ENCODE measurements around the gene ANKRD1. TPM values are rescaled to one million over a fixed set of nuclear protein-coding genes. Genes with fewer than 3 reads are reported as not detected.

The ANKRD1 gene
- total and polyA plus RNA-seq, 2 of the 8 experiments (the other 6 are each of a cell fraction or from before 2014, with no cell fraction given): 0.03 TPM; not detected in 1

GRCh38 chr10:90862908-90863514 lies 57.9 kb downstream of the ANKRD1 start:
- no peak overlapping the region for H3K4me3 ChIP-seq (ENCODE audit: extremely low read depth in 1 of 4, insufficient read depth in 2 of 4, low read depth in 3 of 4, low read length in 4 of 4)
- H2BK15ac ChIP-seq (ENCODE audit: low read length): no peak overlapping the region
- FAIRE-seq (peak; percentile 73), DNase-seq (ENCODE audit: low read depth in 1 of 2, low spot score in 2 of 2) (no peak)
- no peak overlapping the region for H3K23ac ChIP-seq (ENCODE audit: insufficient read length)
- H4K8ac ChIP-seq (ENCODE audit: extremely low read depth, insufficient read depth, low read length): no peak overlapping the region
- H2AK5ac ChIP-seq (ENCODE audit: low read depth, low read length): no peak overlapping the region
- ChIA-PET CTCF (ENCODE audit: partially characterized antibody) (interaction anchor here (0.8 to 6.1 kb wide), 19 partner anchors 9 to 1067 kb away, joined by 3 to 79 read pairs (median 4); partner anchors contain the start of gene RPP30), POLR2A (ENCODE audit: partially characterized antibody) (interaction anchor here (0.8 kb wide), 1 partner anchor 9 kb away, joined by 3 read pairs; the partner anchor contains the start of gene RPP30)
- H3K4ac ChIP-seq (replicated peaks; ENCODE audit: insufficient read length, low read depth, low read length): no peak overlapping the region
- H3K4me2 ChIP-seq (ENCODE audit: insufficient read depth in 1 of 2, low read depth in 2 of 2, low read length in 2 of 2): no peak overlapping the region
- no peaks in the 10 kb centered on the region for H3K79me2 ChIP-seq (ENCODE audit: control insufficient read depth in 1 of 2, insufficient read depth in 2 of 2, low read length in 2 of 2)
- H2BK20ac ChIP-seq (ENCODE audit: low read length): no peak overlapping the region
- H3K27me3 ChIP-seq (replicated peaks in 1 of 4; ENCODE audit: control insufficient read depth in 3 of 4, extremely low read depth in 1 of 4, insufficient read depth in 3 of 4, low read length in 3 of 4): no peaks in the 10 kb centered on the region
- H3K18ac ChIP-seq (ENCODE audit: extremely low read depth, low read length): no peak overlapping the region
- H4K5ac ChIP-seq (ENCODE audit: insufficient read length, low read depth, low read length): no peak overlapping the region
- H3K14ac ChIP-seq (ENCODE audit: insufficient read length): no peak overlapping the region
- 60% methylated on average over 2 of the region's 2 CpGs; no CpG with 5 or more reads in 1 of the 2 experiments for WGBS, 2 experiments (ENCODE audit: extremely low coverage in 1 of 2, insufficient coverage in 1 of 2, insufficient read length in 1 of 2, insufficient replicate concordance in 2 of 2, low coverage in 1 of 2, low lambda C conversion rate in 2 of 2, missing lambda C conversion rate in 1 of 2)
- H3K27ac ChIP-seq (ENCODE audit: low read depth, low read length): no peak overlapping the region
- no peak overlapping the region for H2AFZ ChIP-seq (ENCODE audit: low read length)
- no peaks in the 10 kb centered on the region for H3K23me2 ChIP-seq (ENCODE audit: low read depth, low read length)
- H4K91ac ChIP-seq (replicated peaks; ENCODE audit: insufficient read length, low read length): no peak overlapping the region
- H4K20me1 ChIP-seq (replicated peaks in 1 of 2; ENCODE audit: control insufficient read depth in 1 of 2, insufficient read depth in 2 of 2, low read length in 2 of 2): no peaks in the 10 kb centered on the region
- H2BK5ac ChIP-seq (ENCODE audit: low read depth, low read length): no peak overlapping the region
- no peaks in the 10 kb centered on the region for H3K79me1 ChIP-seq (ENCODE audit: low read depth, low read length)
- H3K9ac ChIP-seq (replicated peaks in 1 of 4; ENCODE audit: extremely low read depth in 1 of 4, low read depth in 3 of 4, low read length in 3 of 4): no peak overlapping the region
- H3K9me3 ChIP-seq (ENCODE audit: insufficient read depth in 2 of 2, low read depth in 1 of 2, low read length in 1 of 2): no peaks in the 10 kb centered on the region
- H3K56ac ChIP-seq (replicated peaks; ENCODE audit: insufficient read length, low read depth, low read length): no peak overlapping the region
- no peaks in the 10 kb centered on the region for H3K36me3 ChIP-seq (ENCODE audit: control insufficient read depth in 2 of 4, insufficient read depth in 4 of 4, low read length in 3 of 4)
- H3K4me1 ChIP-seq (replicated peaks in 1 of 4; ENCODE audit: control insufficient read depth in 3 of 4, insufficient read depth in 4 of 4, low read length in 3 of 4): peaks cover 0 to 3% (median 0%) of the 10 kb centered on the region in 4 experiments; a peak in 2 of 7 replicates
- H2BK12ac ChIP-seq (ENCODE audit: low read depth, low read length): no peak overlapping the region
- no peak overlapping the region for H2BK120ac ChIP-seq (replicated peaks; ENCODE audit: low read depth, low read length)
- TF ChIP-seq BRCA1 (IDR thresholded peaks at IDR 0.05; ENCODE audit: low read depth, low read length): no peak
- TF ChIP-seq NRF1 (IDR thresholded peaks at IDR 0.05; ENCODE audit: low read depth, low read length): no peak
- no peak for TF ChIP-seq RXRA (IDR thresholded peaks at IDR 0.05; ENCODE audit: insufficient read depth, low read depth, low read length)
- TF ChIP-seq RAD21 (IDR thresholded peaks at IDR 0.05 in 1 of 2, conservative IDR thresholded peaks at IDR 0.05 in 1 of 2; ENCODE audit: low read depth in 2 of 2, low read length in 2 of 2): peak; percentile 82 to 84
- 0 out of 2 replicates have a peak, but pooled peaks have one; percentile 43 for TF ChIP-seq TEAD4 (IDR thresholded peaks at IDR 0.05; ENCODE audit: low read depth, low read length)
- TF ChIP-seq CBX8 (IDR thresholded peaks at IDR 0.05; ENCODE audit: borderline replicate concordance, low read depth, low read length): no peak
- TF ChIP-seq POLR2AphosphoS5 (IDR thresholded peaks at IDR 0.05; ENCODE audit: low read depth, low read length): no peak
- TF ChIP-seq SP2 (IDR thresholded peaks at IDR 0.05; ENCODE audit: low read length): no peak
- peak in 2 of 3 experiments; percentile 54 to 61; a peak in 3 of 4 replicates for TF ChIP-seq CTCF (IDR thresholded peaks at IDR 0.05; ENCODE audit: control extremely low read depth in 1 of 3, insufficient read depth in 1 of 3, low read depth in 1 of 3, low read length in 3 of 3)
